ENCODE results near the gene CCBE1. TPM values are rescaled to one million over a fixed set of nuclear protein-coding genes. Genes with fewer than 3 reads are reported as not detected.

CCBE1 gene
- total RNA-seq, 4 donors from 2014 or later, result 1.5 to 10.9 (median 4.6) TPM

GRCh38 chr18:59579509-59579908, 117.7 kb downstream of the CCBE1 start:
- TF ChIP-seq POLR2A (IDR thresholded peaks at IDR 0.05) (no peak), CTCF (IDR thresholded peaks at IDR 0.05) (no peak)
- Histone ChIP-seq H3K9me3 (no peaks in the 10 kb centered on the region), H3K4me3 (no peak overlapping the region), H3K27me3 (no peaks in the 10 kb centered on the region), H3K27ac (no peak overlapping the region), H3K4me1 (no peaks in the 10 kb centered on the region), H3K36me3 (no peaks in the 10 kb centered on the region)
- intact Hi-C loops (cut with DNase I; ENCODE audit: low total_unique reads), result no loop called here
- DNase-seq, result no peak

GRCh38 chr18:59577386-59577655, 119.9 kb downstream of the CCBE1 start:
- no peaks in the 10 kb centered on the region for H3K27me3 ChIP-seq
- H3K4me1 ChIP-seq, result no peaks in the 10 kb centered on the region
- H3K9me3 ChIP-seq, result no peaks in the 10 kb centered on the region
- no peak for TF ChIP-seq CTCF (IDR thresholded peaks at IDR 0.05)
- TF ChIP-seq POLR2A (IDR thresholded peaks at IDR 0.05), result no peak
- H3K27ac ChIP-seq, result no peak overlapping the region
- intact Hi-C loops (cut with DNase I; ENCODE audit: low total_unique reads), result no loop called here
- no peaks in the 10 kb centered on the region for H3K36me3 ChIP-seq
- DNase-seq, result no peak
- no peak overlapping the region for H3K4me3 ChIP-seq

GRCh38 chr18:59576541-59577385, 120.5 kb downstream of the CCBE1 start:
- TF ChIP-seq POLR2A (IDR thresholded peaks at IDR 0.05), result no peak
- intact Hi-C loops (cut with DNase I; ENCODE audit: low total_unique reads), result no loop called here
- Histone ChIP-seq H3K27ac (no peak overlapping the region), H3K27me3 (no peaks in the 10 kb centered on the region), H3K4me1 (no peaks in the 10 kb centered on the region), H3K36me3 (no peaks in the 10 kb centered on the region), H3K4me3 (no peak overlapping the region), H3K9me3 (no peaks in the 10 kb centered on the region)
- DNase-seq, result no peak

- H3K36me3 ChIP-seq, result no peaks in the 10 kb centered on the region
- DNase-seq, result no peak
- intact Hi-C loops (cut with DNase I; ENCODE audit: low total_unique reads), result no loop called here
- H3K4me1 ChIP-seq, result no peaks in the 10 kb centered on the region
- TF ChIP-seq POLR2A (IDR thresholded peaks at IDR 0.05) (no peak), CTCF (IDR thresholded peaks at IDR 0.05) (no peak)
- no peaks in the 10 kb centered on the region for H3K27me3 ChIP-seq
- H3K9me3 ChIP-seq, result no peaks in the 10 kb centered on the region
- no peak overlapping the region for H3K27ac ChIP-seq
- H3K4me3 ChIP-seq, result no peak overlapping the region
Measured at GRCh38 chr18:59575995-59576394, 121.2 kb downstream of the CCBE1 start.

GRCh38 chr18:59573962-59574361, 123.3 kb downstream of the CCBE1 start:
- Histone ChIP-seq H3K9me3 (no peaks in the 10 kb centered on the region), H3K27ac (no peak overlapping the region), H3K4me3 (no peak overlapping the region), H3K36me3 (no peaks in the 10 kb centered on the region), H3K27me3 (no peaks in the 10 kb centered on the region), H3K4me1 (peaks cover 0 to 4% of the 10 kb centered on the region in 2 donors)
- TF ChIP-seq CTCF (IDR thresholded peaks at IDR 0.05), result no peak
- no peak for TF ChIP-seq POLR2A (IDR thresholded peaks at IDR 0.05)
- no peak for DNase-seq
- intact Hi-C loops (cut with DNase I; ENCODE audit: low total_unique reads), result no loop called here

Measured in uterus (tissue), 4 donors.